Nephron (organoid): ENCODE results near the gene HGFAC.

Experiments used
- H3K27ac Mint-ChIP-seq, 3 experiments: 2 replicates each; pipeline ENCODE4 v1.8.0; 2020; ENCODE audit warnings: mixed read lengths in 3 of 3, mild to moderate bottlenecking in 2 of 3, moderate library complexity in 1 of 3
- H3K27me3 Mint-ChIP-seq: 2 replicates; pipeline ENCODE4 v1.8.0; 2021; ENCODE audit warnings: low read depth, mild to moderate bottlenecking, moderate library complexity, mixed read lengths
- H3K36me3 Mint-ChIP-seq: 2 replicates; pipeline ENCODE4 v1.8.0; 2020; ENCODE audit warnings: low read depth, mixed read lengths
- H3K4me1 Mint-ChIP-seq: 2 replicates; pipeline ENCODE4 v1.8.0; 2020; ENCODE audit warnings: mixed read lengths
- H3K4me3 Mint-ChIP-seq, 3 experiments: 2 replicates each; pipeline ENCODE4 v1.8.0; 2020; ENCODE audit warnings: mild to moderate bottlenecking in 3 of 3, mixed read lengths in 3 of 3, moderate library complexity in 2 of 3
- H3K9me3 Mint-ChIP-seq: 2 replicates; pipeline ENCODE4 v1.8.0; 2020; ENCODE audit warnings: mixed read lengths
- TF ChIP-seq, protein P1 (sequence below), 3 experiments: fragments of 200-600 bp; sonication (generic); IDR thresholded peaks; one replicate each; pipeline ENCODE4 v1.5.0; 2021; ENCODE audit warnings: antibody characterized with exemption in 3 of 3; ENCODE audit not compliant: unreplicated experiment in 3 of 3

Gene HGFAC

DNA sequence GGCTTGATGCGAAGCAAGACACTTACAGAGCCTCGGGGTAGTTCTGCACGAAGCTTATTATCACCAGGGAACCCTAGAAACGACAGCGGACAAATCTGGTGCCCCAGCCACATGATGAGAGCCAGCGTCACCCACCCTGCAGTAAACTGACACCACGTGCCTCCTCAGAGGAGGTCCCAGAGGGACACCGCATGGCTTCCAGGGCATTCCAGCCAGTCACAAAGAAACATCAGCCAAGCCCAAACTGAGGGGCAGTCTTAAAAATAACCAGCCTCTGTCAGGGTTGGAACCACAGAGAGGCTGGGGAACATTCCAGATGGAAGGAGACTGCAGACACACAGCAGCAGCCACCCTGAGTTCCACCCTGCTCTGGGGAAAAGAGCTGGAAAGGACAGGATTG, 36.6 kb upstream of the HGFAC start:
- Mint-ChIP-seq H3K4me3 (no peak overlapping the region), H3K27me3 (peaks cover 7% of the 10 kb centered on the region), H3K27ac (no peak overlapping the region)

DNA sequence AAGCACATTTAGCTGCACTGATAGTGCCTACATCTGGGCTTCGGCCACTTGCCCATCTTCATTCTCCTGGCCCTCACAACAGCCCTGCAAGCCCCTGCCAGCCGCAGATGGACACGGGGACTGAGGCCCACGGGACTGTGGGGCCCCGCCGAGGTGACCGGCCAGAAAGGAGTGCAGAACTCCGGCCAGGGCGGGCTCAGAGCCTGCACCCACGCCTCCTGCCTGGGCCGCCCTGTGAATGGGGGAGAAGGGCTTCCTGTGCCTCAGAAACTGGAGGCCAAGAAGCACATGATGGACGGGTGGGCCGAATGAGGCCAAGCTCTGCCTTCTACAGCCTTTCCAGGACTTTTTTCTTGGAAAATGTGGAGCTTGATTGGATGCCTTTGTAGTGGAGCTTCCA, 35.7 kb upstream of the HGFAC start:
- Mint-ChIP-seq H3K27me3 (peaks cover 7% of the 10 kb centered on the region), H3K4me1 (peaks cover 16% of the 10 kb centered on the region), H3K9me3 (peaks cover 13% of the 10 kb centered on the region), H3K36me3 (peaks cover 33% of the 10 kb centered on the region), H3K27ac (no peak overlapping the region), H3K4me3 (no peak overlapping the region)
- TF ChIP-seq, protein P1, sequence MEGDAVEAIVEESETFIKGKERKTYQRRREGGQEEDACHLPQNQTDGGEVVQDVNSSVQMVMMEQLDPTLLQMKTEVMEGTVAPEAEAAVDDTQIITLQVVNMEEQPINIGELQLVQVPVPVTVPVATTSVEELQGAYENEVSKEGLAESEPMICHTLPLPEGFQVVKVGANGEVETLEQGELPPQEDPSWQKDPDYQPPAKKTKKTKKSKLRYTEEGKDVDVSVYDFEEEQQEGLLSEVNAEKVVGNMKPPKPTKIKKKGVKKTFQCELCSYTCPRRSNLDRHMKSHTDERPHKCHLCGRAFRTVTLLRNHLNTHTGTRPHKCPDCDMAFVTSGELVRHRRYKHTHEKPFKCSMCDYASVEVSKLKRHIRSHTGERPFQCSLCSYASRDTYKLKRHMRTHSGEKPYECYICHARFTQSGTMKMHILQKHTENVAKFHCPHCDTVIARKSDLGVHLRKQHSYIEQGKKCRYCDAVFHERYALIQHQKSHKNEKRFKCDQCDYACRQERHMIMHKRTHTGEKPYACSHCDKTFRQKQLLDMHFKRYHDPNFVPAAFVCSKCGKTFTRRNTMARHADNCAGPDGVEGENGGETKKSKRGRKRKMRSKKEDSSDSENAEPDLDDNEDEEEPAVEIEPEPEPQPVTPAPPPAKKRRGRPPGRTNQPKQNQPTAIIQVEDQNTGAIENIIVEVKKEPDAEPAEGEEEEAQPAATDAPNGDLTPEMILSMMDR (IDR thresholded peaks at IDR 0.05; ENCODE audit: unreplicated experiment in 3 of 3): no peak

More for the DNA sequence above, 36.6 kb upstream of the HGFAC start:
- peaks cover 16% of the 10 kb centered on the region for H3K4me1 Mint-ChIP-seq
- H3K9me3 Mint-ChIP-seq: peaks cover 13% of the 10 kb centered on the region
- H3K36me3 Mint-ChIP-seq: peaks cover 36% of the 10 kb centered on the region
- TF ChIP-seq, protein P1 (IDR thresholded peaks at IDR 0.05; ENCODE audit: unreplicated experiment in 3 of 3): no peak

GRCh38 chr4:3406431-3406830, 35.3 kb upstream of the HGFAC start:
- peaks cover 11% of the 10 kb centered on the region for H3K9me3 Mint-ChIP-seq
- peaks cover 7% of the 10 kb centered on the region for H3K27me3 Mint-ChIP-seq
- peaks cover 16% of the 10 kb centered on the region for H3K4me1 Mint-ChIP-seq
- no peak overlapping the region for H3K27ac Mint-ChIP-seq
- no peak overlapping the region for H3K4me3 Mint-ChIP-seq
- H3K36me3 Mint-ChIP-seq: peaks cover 29% of the 10 kb centered on the region
- TF ChIP-seq, protein P1 (IDR thresholded peaks at IDR 0.05; ENCODE audit: unreplicated experiment in 3 of 3): no peak

DNA sequence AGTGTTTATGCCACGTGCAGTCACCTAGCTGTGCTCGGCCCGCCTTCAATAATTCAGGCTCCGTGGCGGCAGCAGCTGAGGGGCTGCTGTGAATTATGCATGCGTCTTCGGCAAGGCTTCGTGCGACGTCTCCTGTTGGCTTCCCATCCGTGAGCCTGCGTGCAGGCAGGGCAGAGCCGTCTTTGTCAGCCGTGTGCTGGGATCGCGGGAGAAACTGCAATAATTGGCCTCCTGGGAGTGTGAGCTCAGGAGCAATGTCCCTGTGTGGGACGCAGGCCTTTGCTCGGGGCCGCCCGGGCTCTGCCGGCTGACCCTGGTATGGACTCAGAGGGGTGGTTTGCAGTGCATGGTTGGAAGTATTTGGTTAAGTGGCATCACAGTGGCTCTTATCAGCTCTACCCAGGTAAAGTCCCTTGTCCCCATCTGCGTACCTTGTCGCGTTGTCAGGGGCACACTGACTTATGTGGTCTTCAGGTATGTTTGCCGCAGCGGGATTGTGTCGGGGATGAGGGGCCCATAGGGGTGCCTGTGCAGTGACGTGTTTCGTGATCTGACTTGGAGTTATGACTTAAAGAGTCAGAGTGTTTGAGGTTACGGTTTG, 34.5 kb upstream of the HGFAC start:
- TF ChIP-seq, protein P1 (IDR thresholded peaks at IDR 0.05; ENCODE audit: unreplicated experiment in 3 of 3): no peak

GRCh38 chr4:3407930-3408792, 33.6 kb upstream of the HGFAC start:
- Mint-ChIP-seq H3K27ac (peak overlapping the region in 2 of 3 experiments; percentile 59 to 60), H3K27me3 (peaks cover 7% of the 10 kb centered on the region), H3K4me1 (peaks cover 16% of the 10 kb centered on the region), H3K4me3 (no peak overlapping the region), H3K9me3 (peaks cover 9% of the 10 kb centered on the region), H3K36me3 (peaks cover 19% of the 10 kb centered on the region)
- TF ChIP-seq, protein P1 (IDR thresholded peaks at IDR 0.05; ENCODE audit: unreplicated experiment in 3 of 3): no peak

More for the DNA sequence above, 34.5 kb upstream of the HGFAC start:
- Mint-ChIP-seq H3K27ac (peak overlapping the region in 2 of 3 experiments; percentile 59 to 60), H3K27me3 (peaks cover 7% of the 10 kb centered on the region), H3K36me3 (peaks cover 25% of the 10 kb centered on the region), H3K4me1 (peaks cover 16% of the 10 kb centered on the region), H3K9me3 (peaks cover 9% of the 10 kb centered on the region), H3K4me3 (no peak overlapping the region)
